Amniotic epithelial cell (primary cell): Measurements from ENCODE around the gene TOMM6.

Source experiments
- DNase-seq: peaks from one replicate; pipeline ENCODE4 v3.0.0-alpha.2; 2010; ENCODE audit warnings: low read depth

The TOMM6 gene

DNA sequence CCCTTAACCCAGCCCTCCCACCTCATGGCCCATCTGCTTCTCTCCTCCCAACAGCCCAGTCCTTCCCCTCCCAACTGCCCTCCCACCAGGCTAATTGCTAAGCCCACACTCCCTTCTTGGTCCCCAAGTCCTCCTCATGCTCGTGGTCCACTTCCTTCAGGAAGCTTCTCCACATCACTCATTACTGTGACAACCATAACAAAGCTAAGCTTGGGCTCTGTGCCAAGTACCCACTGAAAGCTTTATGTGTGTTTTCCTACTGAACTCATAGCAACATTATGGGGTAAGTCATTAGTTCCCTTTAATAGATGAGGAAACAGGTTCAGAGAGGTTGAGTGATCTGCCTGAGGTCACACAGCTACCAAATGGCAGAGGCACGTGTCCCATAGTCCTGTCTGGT lies 24.0 kb upstream of the TOMM6 start:
- DNase-seq, result peak; percentile 21

GRCh38 chr6:41766043-41766664 lies 21.3 kb upstream of the TOMM6 start:
- DNase-seq, result peak; percentile 13

GRCh38 chr6:41767112-41767833 lies 20.2 kb upstream of the TOMM6 start:
- peak; percentile 75 for DNase-seq

DNA sequence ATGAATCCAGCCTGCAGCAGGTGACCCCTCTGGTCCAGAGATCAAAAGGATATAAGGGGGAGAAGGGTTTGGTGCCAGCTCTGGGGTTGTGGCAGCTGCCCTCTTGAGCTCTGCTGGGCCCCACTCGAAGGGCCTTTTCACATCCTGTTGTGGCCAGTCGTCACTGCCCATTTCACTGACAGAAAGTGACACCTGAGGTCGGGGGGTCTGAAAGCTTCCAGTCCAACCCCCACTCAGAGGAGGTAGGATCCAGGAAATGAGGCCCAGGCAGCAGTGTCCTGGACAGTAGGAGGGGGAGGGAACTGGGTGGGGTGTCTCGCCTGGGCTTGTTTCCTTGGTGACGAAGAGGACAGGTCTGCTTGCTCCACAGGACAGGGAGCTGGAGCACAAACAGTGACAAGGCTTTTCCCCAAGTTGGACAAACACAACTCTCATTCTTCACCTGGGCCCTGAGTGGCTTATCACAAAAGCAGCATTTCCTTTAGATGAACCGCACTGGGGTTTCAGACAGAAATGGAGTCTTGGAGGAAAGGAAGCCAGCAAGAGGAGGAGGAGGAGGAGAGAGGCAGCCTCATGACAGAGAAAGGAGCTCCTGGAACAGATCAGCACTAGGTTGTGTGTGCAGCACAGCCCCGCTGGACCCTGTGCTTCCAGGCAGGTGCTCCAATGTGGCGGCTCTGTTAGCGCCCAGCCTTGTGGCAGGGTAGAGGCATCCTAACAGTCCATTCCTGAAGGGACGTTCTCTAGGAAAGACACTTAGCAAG lies 18.8 kb upstream of the TOMM6 start:
- no peak for DNase-seq

- DNase-seq, result no peak
These were observed 18.1 kb upstream of the TOMM6 start for GRCh38 chr6:41769376-41769775.

DNA sequence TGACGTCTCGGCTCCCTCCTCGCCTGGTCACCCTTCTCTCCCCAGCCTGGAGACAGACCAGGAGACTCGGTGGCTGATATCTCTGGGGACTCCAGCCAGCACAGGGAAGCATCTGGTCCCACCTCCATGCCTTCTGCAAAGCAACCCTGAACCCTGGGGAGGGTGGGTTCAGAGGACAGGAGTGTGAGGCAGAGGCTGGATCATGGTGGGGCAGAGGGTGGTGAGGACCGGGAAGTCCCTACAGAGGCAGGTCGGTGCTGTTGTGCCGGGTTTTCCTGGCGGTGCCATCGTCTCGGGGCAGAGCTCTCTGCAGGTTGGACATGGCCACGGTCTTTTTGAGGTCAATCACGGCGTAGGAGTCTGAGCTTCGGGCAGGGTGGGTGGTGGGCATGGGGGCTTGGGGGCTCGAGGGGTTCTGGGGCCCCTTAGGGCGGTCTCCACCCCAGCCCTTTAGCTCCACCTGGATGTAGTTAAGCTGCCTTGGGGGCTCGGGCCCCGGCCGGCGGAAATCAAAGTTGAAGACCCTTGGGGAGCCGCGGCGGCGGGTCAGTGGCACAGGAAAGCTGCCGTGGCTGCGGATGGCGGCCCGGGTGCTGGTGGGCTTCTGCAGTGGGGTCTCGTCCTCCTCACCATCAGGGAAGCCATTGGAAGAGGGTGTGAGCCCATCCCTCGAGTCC lies 17.0 kb upstream of the TOMM6 start:
- no peak for DNase-seq

DNA sequence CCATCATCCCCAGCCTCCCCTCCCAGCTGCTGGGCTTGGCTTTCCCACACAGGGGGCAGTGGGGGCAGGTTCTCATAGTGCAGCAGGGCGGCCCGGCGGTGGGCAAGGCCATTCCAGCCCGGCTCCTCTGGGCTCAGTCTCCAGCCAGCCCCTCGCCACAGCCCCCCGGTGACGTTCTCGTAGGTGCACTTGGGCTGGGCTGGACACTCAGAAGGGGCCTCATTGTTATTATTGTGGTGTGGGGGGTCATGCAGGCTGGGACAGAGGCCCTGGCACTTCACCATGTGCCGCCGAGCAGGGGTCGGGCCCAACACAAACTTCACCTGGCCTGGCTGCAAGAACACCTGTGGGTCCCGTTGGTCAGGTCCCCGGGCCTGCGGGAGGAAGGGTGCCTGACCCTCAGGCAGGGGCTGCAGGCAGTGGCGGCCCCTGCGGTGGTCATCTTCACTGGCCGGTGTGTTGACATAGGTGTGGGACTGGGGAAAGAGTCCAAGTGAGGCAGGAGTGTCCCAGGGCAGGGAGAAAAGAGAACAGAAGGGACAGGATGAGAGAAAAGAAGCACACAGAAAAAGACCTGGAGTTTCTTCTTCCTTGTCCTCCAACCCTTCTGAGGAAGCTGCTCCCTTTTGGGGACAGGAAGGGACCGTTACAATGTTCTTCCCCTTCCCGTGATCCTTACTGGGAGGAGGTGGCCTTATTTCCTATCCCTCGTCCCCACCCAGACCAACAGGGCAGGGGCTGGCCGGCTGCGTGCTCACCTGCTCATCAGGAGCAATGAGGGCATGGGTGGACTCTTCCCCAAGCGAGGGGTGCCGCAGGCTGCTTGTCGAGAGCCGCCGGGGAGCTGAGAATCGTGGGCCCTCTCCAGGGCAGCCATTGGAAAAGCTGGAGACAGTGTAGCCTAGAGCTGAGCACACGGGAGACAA lies 16.2 kb upstream of the TOMM6 start:
- DNase-seq, result no peak

DNA sequence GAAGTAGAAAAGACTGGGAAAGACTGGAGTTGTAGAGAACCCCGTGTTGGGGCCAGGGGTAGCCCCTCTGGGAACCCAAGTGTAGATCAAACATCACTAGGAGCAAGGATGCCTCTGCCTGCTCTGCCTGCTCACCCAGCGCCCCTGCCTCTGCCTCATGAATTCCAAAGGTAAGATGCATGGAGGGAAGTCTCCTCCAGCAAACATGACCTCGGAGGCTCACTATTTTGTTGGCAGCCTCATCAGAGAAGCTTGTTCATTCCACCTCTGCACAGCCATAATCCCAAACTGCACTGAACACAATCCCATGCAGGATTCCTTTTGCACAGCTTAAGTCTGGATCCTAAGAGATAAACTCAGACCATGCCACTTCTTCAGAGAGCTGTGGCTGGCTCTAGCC lies 12.7 kb upstream of the TOMM6 start:
- no peak for DNase-seq

- DNase-seq, result no peak
These were observed 12.1 kb upstream of the TOMM6 start for GRCh38 chr6:41775293-41775882.

GRCh38 chr6:41777551-41778285 lies 9.8 kb upstream of the TOMM6 start:
- DNase-seq, result no peak

DNA sequence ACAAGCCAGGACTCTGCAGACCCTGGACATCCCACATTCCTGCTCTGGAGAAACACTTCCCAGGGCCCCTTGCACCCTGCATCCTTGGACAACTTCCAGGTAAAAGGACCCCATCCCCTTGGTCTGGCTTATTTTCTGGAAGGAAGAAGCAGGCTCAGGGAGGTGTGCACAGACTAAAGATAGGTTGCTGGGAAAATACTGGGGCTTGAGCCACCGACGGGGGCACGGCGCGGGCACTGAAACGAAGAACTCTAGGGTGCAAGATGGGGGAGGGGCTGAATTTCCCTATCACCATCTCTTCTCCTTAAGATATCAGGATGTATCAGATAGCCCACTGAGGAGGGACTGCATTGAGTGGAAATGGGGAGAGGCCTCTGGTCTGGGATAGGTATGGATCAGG lies 8.6 kb upstream of the TOMM6 start:
- no peak for DNase-seq

- DNase-seq, result no peak
These were observed 8.2 kb upstream of the TOMM6 start for GRCh38 chr6:41779336-41779735.

DNA sequence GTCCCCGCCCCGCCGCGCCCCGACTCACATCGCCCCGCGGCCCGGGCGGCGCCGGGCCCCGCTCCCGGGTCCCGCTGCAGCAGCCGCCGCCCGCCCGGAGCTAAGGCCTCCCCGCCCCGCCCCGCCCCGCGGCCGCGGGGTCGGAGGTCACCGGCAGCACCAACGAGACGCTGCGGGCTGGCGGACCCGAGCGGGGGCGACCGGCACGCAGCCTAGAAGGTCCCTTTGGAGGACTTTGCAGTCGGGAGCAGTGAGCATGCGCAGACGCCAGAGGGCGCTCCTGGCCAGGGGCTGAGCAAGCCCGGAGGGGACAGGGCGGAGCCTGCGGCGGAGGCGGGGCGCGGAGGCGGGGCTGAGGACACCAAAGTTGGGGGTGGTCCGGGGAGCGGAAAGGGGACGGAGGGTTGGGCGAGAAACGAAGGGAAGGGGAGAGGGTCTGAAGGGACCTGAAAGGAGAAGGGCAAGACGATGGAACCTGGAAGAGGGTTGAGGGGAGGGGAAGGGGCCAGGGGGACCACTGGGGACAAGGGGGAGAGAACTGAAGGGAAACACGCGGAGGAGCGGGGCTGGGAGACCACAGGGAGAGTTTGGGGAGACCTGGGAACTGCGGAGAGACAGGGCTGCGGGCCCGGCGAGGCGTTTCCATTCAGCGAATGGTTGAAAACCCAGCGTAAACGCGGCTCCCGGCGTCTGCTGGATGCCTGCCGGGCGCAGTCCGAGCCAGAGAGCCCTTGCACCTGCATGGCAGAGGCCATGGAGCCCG lies 7.5 kb upstream of the TOMM6 start, which contains the start of gene FRS3:
TSS of gene FRS3 (minus strand) at position 113 of the 763 bp plus-strand sequence. CDS start 2,913 bp downstream, outside the sequence.
- peak; percentile 88 for DNase-seq

DNA sequence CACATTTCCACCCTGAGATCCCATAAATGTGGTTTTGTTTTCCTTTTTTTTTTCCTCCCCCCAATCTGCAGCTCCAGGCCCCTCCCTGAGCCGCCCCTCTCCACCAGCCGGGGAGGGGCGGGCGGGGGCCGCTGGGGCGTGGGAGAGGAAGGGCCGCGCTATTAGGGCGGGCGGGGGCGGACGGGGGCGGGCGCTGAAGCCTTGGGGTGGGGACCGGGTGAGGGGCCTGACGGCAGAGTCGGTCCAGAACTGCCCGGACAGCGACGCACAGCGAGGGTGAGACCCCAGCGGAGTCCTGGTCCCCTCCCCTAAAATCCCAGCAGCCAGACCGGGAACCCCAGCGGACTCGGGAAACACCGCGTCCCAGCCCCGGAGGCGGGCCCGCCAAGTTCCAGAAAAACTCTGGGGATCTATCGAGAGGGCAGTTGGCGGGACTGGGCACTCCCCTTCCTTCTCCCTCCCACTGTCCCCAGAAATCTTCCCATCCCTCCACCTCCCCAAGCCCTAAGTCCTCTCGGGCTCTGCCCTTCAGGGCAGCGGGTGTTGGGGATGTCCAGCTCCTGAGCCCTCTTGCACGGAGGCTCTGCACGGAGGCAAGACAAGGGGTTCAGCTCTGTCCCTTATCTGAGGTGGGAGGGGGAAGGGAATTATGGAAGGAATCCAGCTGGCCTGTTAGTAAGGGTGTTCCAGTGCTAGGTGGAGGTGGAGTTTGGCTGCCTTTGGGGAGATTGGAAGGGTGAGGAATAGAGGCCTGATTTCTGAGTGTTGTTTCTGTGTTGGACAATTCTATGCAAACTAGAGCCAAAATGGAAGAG lies 6.7 kb upstream of the TOMM6 start, which contains the start of gene PRICKLE4:
TSS of gene PRICKLE4 (plus strand) at position 232 of the 815 bp plus-strand sequence. CDS start 2,692 bp downstream, outside the sequence.
- peak; percentile 24 for DNase-seq

DNA sequence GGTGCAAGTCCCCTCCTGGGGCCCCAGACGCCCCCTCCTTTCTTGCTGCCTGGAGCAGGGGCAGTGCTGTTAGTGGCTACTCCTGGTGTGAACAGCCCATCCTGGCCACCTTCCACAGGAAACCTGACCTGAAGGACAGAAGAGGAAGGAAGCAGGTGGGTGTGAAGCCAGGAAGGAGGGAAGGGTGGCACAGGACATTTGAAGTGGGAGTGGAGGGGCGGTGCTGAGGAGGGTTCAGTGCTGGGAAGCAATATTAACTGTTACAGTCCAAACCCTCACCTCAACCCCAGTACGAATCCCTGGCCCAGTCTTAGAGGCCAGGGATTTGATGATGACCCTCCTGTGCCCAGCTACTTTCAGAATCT lies 6.1 kb upstream of the TOMM6 start:
- DNase-seq, result no peak

DNA sequence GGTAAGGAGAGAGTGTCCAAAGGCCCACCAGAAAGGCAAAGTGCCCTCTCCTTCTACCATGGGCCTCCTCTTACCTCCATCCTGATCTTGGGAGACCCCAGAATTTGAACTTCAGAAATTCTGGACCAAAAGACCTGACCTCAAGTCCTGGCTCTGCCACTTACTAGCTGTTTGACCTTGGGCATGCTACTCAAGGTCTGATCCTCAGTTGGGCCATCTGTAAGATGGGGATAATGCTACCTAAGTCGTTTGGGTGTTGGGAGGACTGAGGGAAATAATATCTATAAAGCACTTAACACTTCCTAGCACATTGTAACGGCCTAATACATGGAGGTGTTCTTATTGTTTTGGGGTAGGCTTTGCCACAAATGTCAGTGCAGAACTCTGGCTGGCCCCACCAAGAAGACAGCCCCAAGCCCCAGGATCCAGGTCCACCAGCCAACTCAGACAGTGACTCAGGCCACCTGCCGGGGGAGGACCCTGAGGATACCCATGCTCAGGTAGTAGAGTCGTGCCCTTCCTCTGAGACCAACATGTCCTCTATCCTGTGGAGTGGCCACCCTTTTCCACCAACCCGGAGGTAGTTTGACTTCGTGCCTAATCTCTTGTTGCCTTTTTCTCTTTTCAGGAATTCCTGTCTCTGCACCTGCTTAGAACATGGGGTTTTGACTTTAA lies 4.3 kb upstream of the TOMM6 start:
- no peak for DNase-seq

- DNase-seq, result no peak
These were observed 2.8 kb upstream of the TOMM6 start for GRCh38 chr6:41784581-41785171.

- DNase-seq, result no peak
These were observed 2.2 kb upstream of the TOMM6 start for GRCh38 chr6:41785254-41785653.
